Measurements from ENCODE around the gene GRHL1.
"Not testable (repeated sequence)": the region's sequence is repeated elsewhere in the genome, so short reads cannot be mapped to it uniquely, and the experiment has no call there.

GRHL1 gene

GRCh38 chr2:10022966-10023662 is 71.6 kb downstream of the GRHL1 start:
- no peak overlapping the region for H3K4me3 ChIP-seq
- no peak overlapping the region for H3K27ac ChIP-seq
- TF ChIP-seq POLR2AphosphoS5 (IDR thresholded peaks at IDR 0.05; ENCODE audit: borderline replicate concordance, low read depth, low read length) (no peak), EZH2 (IDR thresholded peaks at IDR 0.05) (no peak), FOXP2 (optimal IDR thresholded peaks at IDR 0.05; ENCODE audit: control extremely low read depth, extremely low read length, insufficient read depth) (no peak)
- DNase-seq (ENCODE audit: low read depth, low spot score): no peak
- no peak overlapping the region for H3K9ac ChIP-seq (ENCODE audit: insufficient read length)
- H3K9me3 ChIP-seq (ENCODE audit: low read depth, low read length): no peaks in the 10 kb centered on the region
- H3K36me3 ChIP-seq (ENCODE audit: insufficient read depth, low read length): no peaks in the 10 kb centered on the region

GRCh38 chr2:10026940-10027569 is 75.6 kb downstream of the GRHL1 start:
- H3K9ac ChIP-seq (ENCODE audit: insufficient read length): no peak overlapping the region
- H3K9me3 ChIP-seq (ENCODE audit: low read depth, low read length): no peaks in the 10 kb centered on the region
- no peak overlapping the region for H3K27ac ChIP-seq
- no peaks in the 10 kb centered on the region for H3K36me3 ChIP-seq (ENCODE audit: insufficient read depth, low read length)
- no peak overlapping the region for H3K4me3 ChIP-seq
- no peak for TF ChIP-seq FOXP2 (optimal IDR thresholded peaks at IDR 0.05; ENCODE audit: control extremely low read depth, extremely low read length, insufficient read depth)
- no peak for TF ChIP-seq EZH2 (IDR thresholded peaks at IDR 0.05)
- no peak for TF ChIP-seq POLR2AphosphoS5 (IDR thresholded peaks at IDR 0.05; ENCODE audit: borderline replicate concordance, low read depth, low read length)
- DNase-seq (ENCODE audit: low read depth, low spot score): no peak

- Histone ChIP-seq H3K9me3 (ENCODE audit: low read depth, low read length) (no peaks in the 10 kb centered on the region), H3K4me3 (no peak overlapping the region), H3K9ac (ENCODE audit: insufficient read length) (no peak overlapping the region), H3K27ac (no peak overlapping the region), H3K36me3 (ENCODE audit: insufficient read depth, low read length) (no peaks in the 10 kb centered on the region)
- TF ChIP-seq EZH2 (IDR thresholded peaks at IDR 0.05) (no peak), POLR2AphosphoS5 (IDR thresholded peaks at IDR 0.05; ENCODE audit: borderline replicate concordance, low read depth, low read length) (no peak), FOXP2 (optimal IDR thresholded peaks at IDR 0.05; ENCODE audit: control extremely low read depth, extremely low read length, insufficient read depth) (no peak)
- no peak for DNase-seq (ENCODE audit: low read depth, low spot score)
Measured at GRCh38 chr2:10027660-10028330, 76.3 kb downstream of the GRHL1 start.

- no peak overlapping the region for H3K27ac ChIP-seq
- H3K9ac ChIP-seq (ENCODE audit: insufficient read length): no peak overlapping the region
- DNase-seq (ENCODE audit: low read depth, low spot score): no peak
- TF ChIP-seq POLR2AphosphoS5 (IDR thresholded peaks at IDR 0.05; ENCODE audit: borderline replicate concordance, low read depth, low read length): no peak
- TF ChIP-seq EZH2 (IDR thresholded peaks at IDR 0.05): no peak
- TF ChIP-seq FOXP2 (optimal IDR thresholded peaks at IDR 0.05; ENCODE audit: control extremely low read depth, extremely low read length, insufficient read depth): no peak
- H3K4me3 ChIP-seq: no peak overlapping the region
- H3K36me3 ChIP-seq (ENCODE audit: insufficient read depth, low read length): no peaks in the 10 kb centered on the region
- H3K9me3 ChIP-seq (ENCODE audit: low read depth, low read length): no peaks in the 10 kb centered on the region
Measured at GRCh38 chr2:10028407-10028987, 77.0 kb downstream of the GRHL1 start.

- H3K27ac ChIP-seq: no peak overlapping the region
Measured at GRCh38 chr2:10028988-10029874, 77.7 kb downstream of the GRHL1 start.

GRCh38 chr2:10029875-10030223 is 78.4 kb downstream of the GRHL1 start:
- TF ChIP-seq FOXP2 (optimal IDR thresholded peaks at IDR 0.05; ENCODE audit: control extremely low read depth, extremely low read length, insufficient read depth) (no peak), POLR2AphosphoS5 (IDR thresholded peaks at IDR 0.05; ENCODE audit: borderline replicate concordance, low read depth, low read length) (no peak), EZH2 (IDR thresholded peaks at IDR 0.05) (no peak)
- Histone ChIP-seq H3K9ac (ENCODE audit: insufficient read length) (no peak overlapping the region), H3K27ac (no peak overlapping the region), H3K36me3 (ENCODE audit: insufficient read depth, low read length) (no peaks in the 10 kb centered on the region), H3K9me3 (ENCODE audit: low read depth, low read length) (no peaks in the 10 kb centered on the region), H3K4me3 (no peak overlapping the region)
- DNase-seq (ENCODE audit: low read depth, low spot score): no peak

More at GRCh38 chr2:10028988-10029874, 77.7 kb downstream of the GRHL1 start:
- Histone ChIP-seq H3K9me3 (ENCODE audit: low read depth, low read length) (no peaks in the 10 kb centered on the region), H3K9ac (ENCODE audit: insufficient read length) (no peak overlapping the region), H3K4me3 (no peak overlapping the region), H3K36me3 (ENCODE audit: insufficient read depth, low read length) (no peaks in the 10 kb centered on the region)
- no peak for DNase-seq (ENCODE audit: low read depth, low spot score)
- TF ChIP-seq EZH2 (IDR thresholded peaks at IDR 0.05): no peak
- no peak for TF ChIP-seq POLR2AphosphoS5 (IDR thresholded peaks at IDR 0.05; ENCODE audit: borderline replicate concordance, low read depth, low read length)
- no peak for TF ChIP-seq FOXP2 (optimal IDR thresholded peaks at IDR 0.05; ENCODE audit: control extremely low read depth, extremely low read length, insufficient read depth)

GRCh38 chr2:10030311-10030736 is 78.8 kb downstream of the GRHL1 start:
- no peak overlapping the region for H3K9ac ChIP-seq (ENCODE audit: insufficient read length)
- DNase-seq (ENCODE audit: low read depth, low spot score): no peak
- H3K9me3 ChIP-seq (ENCODE audit: low read depth, low read length): no peaks in the 10 kb centered on the region
- no peak overlapping the region for H3K4me3 ChIP-seq
- no peak for TF ChIP-seq EZH2 (IDR thresholded peaks at IDR 0.05)
- no peak for TF ChIP-seq FOXP2 (optimal IDR thresholded peaks at IDR 0.05; ENCODE audit: control extremely low read depth, extremely low read length, insufficient read depth)
- TF ChIP-seq POLR2AphosphoS5 (IDR thresholded peaks at IDR 0.05; ENCODE audit: borderline replicate concordance, low read depth, low read length): no peak
- no peak overlapping the region for H3K27ac ChIP-seq
- no peaks in the 10 kb centered on the region for H3K36me3 ChIP-seq (ENCODE audit: insufficient read depth, low read length)

GRCh38 chr2:10030798-10031197 is 79.3 kb downstream of the GRHL1 start:
- H3K27ac ChIP-seq; H3K9ac ChIP-seq (ENCODE audit: insufficient read length); H3K36me3 ChIP-seq (ENCODE audit: insufficient read depth, low read length); DNase-seq (ENCODE audit: low read depth, low spot score); H3K9me3 ChIP-seq (ENCODE audit: low read depth, low read length); H3K4me3 ChIP-seq: not testable (repeated sequence)
